Osteoblast (primary cell): ENCODE measurements around the gene HS2ST1. TPM values are rescaled to one million over a fixed set of nuclear protein-coding genes. Genes with fewer than 3 reads are reported as not detected.

Source experiments
- DNase-seq: peaks from one replicate; pipeline ENCODE4 v3.0.0; 2011; ENCODE audit warnings: low spot score, mixed read lengths; ENCODE audit not compliant: insufficient read length; ENCODE audit errors: missing footprints
- H2AFZ ChIP-seq: 2 replicates; pipeline ENCODE4 v1.6.0; 2011; ENCODE audit warnings: mild to moderate bottlenecking, low read length
- H3K27ac ChIP-seq: 2 replicates; pipeline ENCODE4 v1.5.1; 2011; ENCODE audit warnings: mild to moderate bottlenecking, low read depth, low read length, moderate library complexity
- H3K27me3 ChIP-seq: 2 replicates; pipeline ENCODE4 v1.6.0; 2012; ENCODE audit warnings: mild to moderate bottlenecking, control low read depth, inconsistent platforms, low read length, moderate library complexity; ENCODE audit not compliant: insufficient read depth
- H3K36me3 ChIP-seq: 2 replicates; pipeline ENCODE4 v1.5.1; 2011; ENCODE audit warnings: mild to moderate bottlenecking, low read length, control low read depth, moderate library complexity; ENCODE audit not compliant: insufficient read depth
- H3K4me1 ChIP-seq: 2 replicates; pipeline ENCODE4 v1.5.1; 2011; ENCODE audit warnings: mild to moderate bottlenecking, low read length, control low read depth, moderate library complexity; ENCODE audit not compliant: insufficient read depth
- H3K4me2 ChIP-seq: 2 replicates; pipeline ENCODE4 v1.6.0; 2011; ENCODE audit warnings: mild to moderate bottlenecking, low read length; ENCODE audit not compliant: insufficient read depth
- H3K4me3 ChIP-seq: fragments of 200-600 bp; sonication (generic); 3 replicates; pipeline ENCODE4 v1.5.1; 2012; ENCODE audit warnings: mild to moderate bottlenecking, low read length, inconsistent platforms; ENCODE audit not compliant: insufficient read depth
- H3K79me2 ChIP-seq: 2 replicates; pipeline ENCODE4 v1.6.0; 2012; ENCODE audit warnings: mild to moderate bottlenecking, low read length, control low read depth, inconsistent platforms; ENCODE audit not compliant: insufficient read depth
- H3K9me3 ChIP-seq: 2 replicates; pipeline ENCODE4 v1.5.1; 2011; ENCODE audit warnings: low read depth, low read length, control low read depth
- H4K20me1 ChIP-seq: 2 replicates; pipeline ENCODE4 v1.6.0; 2012; ENCODE audit warnings: mild to moderate bottlenecking, low read length, control low read depth; ENCODE audit not compliant: insufficient read depth
- CTCF ChIP-seq: IDR thresholded peaks from 2 replicates; pipeline ENCODE4 v1.5.1; 2011; ENCODE audit warnings: mild to moderate bottlenecking, low read depth, low read length, moderate library complexity; ENCODE audit errors: extremely low read depth
- total RNA-seq: library from RNA; depleted of rRNA; stranded (reverse); fragments of >200 nt; gene quantifications from 2 replicates; pipeline ENCODE4 v1.2.3, GENCODE V29; 2012

Gene HS2ST1
- total RNA-seq, 1 donor: 20.3 TPM

- Histone ChIP-seq H4K20me1 (no peaks in the 10 kb centered on the region), H3K9me3 (no peaks in the 10 kb centered on the region), H2AFZ (no peak overlapping the region), H3K27me3 (no peaks in the 10 kb centered on the region), H3K79me2 (no peaks in the 10 kb centered on the region), H3K4me2 (no peak overlapping the region), H3K27ac (no peak overlapping the region), H3K36me3 (no peaks in the 10 kb centered on the region), H3K4me3 (no peak overlapping the region), H3K4me1 (peaks cover 3% of the 10 kb centered on the region)
- DNase-seq: no peak
- TF ChIP-seq CTCF: no peak
Measured at GRCh38 chr1:87136607-87137341, 222.3 kb downstream of the HS2ST1 start.

DNA sequence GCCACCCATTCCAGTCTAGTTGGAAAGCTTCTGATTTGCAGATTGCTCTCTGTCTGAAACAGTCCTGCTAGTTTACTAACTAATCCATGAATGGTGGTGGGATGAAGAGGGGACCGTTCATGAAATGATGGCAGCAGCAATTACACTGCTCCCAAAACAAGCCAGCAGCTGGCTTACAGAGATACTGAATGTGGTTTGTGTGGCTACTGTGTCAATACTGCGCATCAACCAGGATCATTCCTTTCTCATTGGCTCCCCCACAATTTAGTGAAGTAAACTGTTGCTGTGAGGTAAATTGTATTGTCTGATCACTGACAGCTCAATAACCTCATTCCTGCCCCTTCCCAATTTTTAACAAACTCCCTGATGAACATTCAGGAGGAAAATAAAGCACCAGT, 222.9 kb downstream of the HS2ST1 start:
- Histone ChIP-seq H3K27me3 (no peaks in the 10 kb centered on the region), H3K4me2 (no peak overlapping the region), H2AFZ (no peak overlapping the region), H3K4me1 (no peaks in the 10 kb centered on the region), H3K36me3 (no peaks in the 10 kb centered on the region), H3K79me2 (no peaks in the 10 kb centered on the region), H4K20me1 (no peaks in the 10 kb centered on the region), H3K9me3 (no peaks in the 10 kb centered on the region), H3K4me3 (no peak overlapping the region), H3K27ac (no peak overlapping the region)
- TF ChIP-seq CTCF: no peak
- peak; percentile 37 for DNase-seq

GRCh38 chr1:87140831-87141540, 226.6 kb downstream of the HS2ST1 start:
- TF ChIP-seq CTCF: no peak
- no peak overlapping the region for H3K4me2 ChIP-seq
- no peaks in the 10 kb centered on the region for H3K9me3 ChIP-seq
- no peak overlapping the region for H3K4me3 ChIP-seq
- no peaks in the 10 kb centered on the region for H3K36me3 ChIP-seq
- H4K20me1 ChIP-seq: no peaks in the 10 kb centered on the region
- no peak overlapping the region for H2AFZ ChIP-seq
- no peaks in the 10 kb centered on the region for H3K79me2 ChIP-seq
- H3K4me1 ChIP-seq: no peaks in the 10 kb centered on the region
- H3K27ac ChIP-seq: no peak overlapping the region
- H3K27me3 ChIP-seq: peaks cover 6% of the 10 kb centered on the region
- DNase-seq: peak; percentile 63

- no peaks in the 10 kb centered on the region for H3K9me3 ChIP-seq
- TF ChIP-seq CTCF: no peak
- H4K20me1 ChIP-seq: no peaks in the 10 kb centered on the region
- H2AFZ ChIP-seq: no peak overlapping the region
- H3K4me1 ChIP-seq: no peaks in the 10 kb centered on the region
- H3K27ac ChIP-seq: no peak overlapping the region
- H3K4me3 ChIP-seq: no peak overlapping the region
- no peaks in the 10 kb centered on the region for H3K79me2 ChIP-seq
- peaks cover 6% of the 10 kb centered on the region for H3K27me3 ChIP-seq
- H3K36me3 ChIP-seq: no peaks in the 10 kb centered on the region
- no peak overlapping the region for H3K4me2 ChIP-seq
- DNase-seq: no peak
Measured at GRCh38 chr1:87141556-87141955, 227.1 kb downstream of the HS2ST1 start.
